HG03175 (cell line): Measurements from ENCODE around the gene ZNF22.
"Not testable (repeated sequence)": the region's sequence is repeated elsewhere in the genome, so short reads cannot be mapped to it uniquely, and the experiment has no call there.

Source experiments
- ATAC-seq: cut with Tn5 transposase; IDR thresholded peaks from one replicate; pipeline ENCODE4 v1.9.1; 2021; ENCODE audit warnings: mild to moderate bottlenecking, moderate library complexity; ENCODE audit not compliant: unreplicated experiment

Gene ZNF22

GRCh38 chr10:45006276-45007030, 5.7 kb downstream of the ZNF22 start:
- no peak for ATAC-seq

DNA sequence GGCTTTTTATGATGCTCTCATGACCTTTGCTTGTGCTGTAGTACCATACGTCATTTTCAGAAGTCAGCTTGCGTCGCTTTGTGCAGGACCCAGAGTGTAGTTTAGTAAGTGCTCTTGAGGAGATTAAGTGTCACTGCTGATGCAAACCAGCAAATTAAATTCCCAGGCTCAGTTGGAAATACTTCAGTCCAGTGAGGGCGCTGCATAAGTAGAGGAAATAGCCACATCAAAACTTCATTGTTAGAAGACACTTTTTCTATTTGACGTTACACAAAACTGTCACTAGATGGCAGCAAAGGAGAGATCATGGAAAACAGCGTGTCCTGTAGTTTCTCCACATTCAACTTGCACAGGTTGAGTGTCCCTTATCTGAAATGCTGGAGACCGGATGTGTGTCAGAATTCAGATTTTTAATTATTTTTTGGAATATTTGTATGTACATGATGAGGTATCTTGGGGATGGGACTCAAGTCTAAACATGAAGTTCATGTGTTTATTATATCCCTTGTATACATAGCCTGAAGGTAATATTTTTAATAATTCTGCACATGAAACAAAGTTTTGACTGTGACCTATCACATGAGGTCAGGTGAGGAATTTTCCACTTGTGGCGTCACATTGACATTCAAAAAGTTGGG, 7.9 kb downstream of the ZNF22 start:
- peak; percentile 84 for ATAC-seq

- ATAC-seq, result not testable (repeated sequence)
Measured at GRCh38 chr10:45014557-45014956, 13.8 kb downstream of the ZNF22 start.

DNA sequence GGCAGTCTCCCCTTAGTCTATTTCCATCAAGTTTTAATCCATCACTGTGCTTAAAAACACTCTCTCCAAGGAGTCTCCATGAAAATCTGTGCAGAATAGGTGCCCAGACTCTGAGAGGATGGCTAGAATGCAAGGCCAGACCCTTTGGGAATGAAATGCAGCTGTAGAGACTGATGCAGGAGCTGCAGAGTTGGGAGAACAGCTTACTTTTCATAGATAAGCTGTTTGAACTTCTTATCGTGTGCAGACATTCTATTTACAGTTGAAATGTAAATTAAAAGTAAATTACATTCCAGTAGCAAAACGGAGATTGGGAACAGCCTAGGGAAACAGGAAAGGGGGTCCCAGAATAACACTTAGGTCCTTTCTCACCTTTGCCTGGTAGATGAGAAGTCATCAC, 14.9 kb downstream of the ZNF22 start:
- no peak for ATAC-seq

- no peak for ATAC-seq
Measured at GRCh38 chr10:45023426-45023825, 22.7 kb downstream of the ZNF22 start.

GRCh38 chr10:45034301-45034700, 33.6 kb downstream of the ZNF22 start:
- no peak for ATAC-seq

DNA sequence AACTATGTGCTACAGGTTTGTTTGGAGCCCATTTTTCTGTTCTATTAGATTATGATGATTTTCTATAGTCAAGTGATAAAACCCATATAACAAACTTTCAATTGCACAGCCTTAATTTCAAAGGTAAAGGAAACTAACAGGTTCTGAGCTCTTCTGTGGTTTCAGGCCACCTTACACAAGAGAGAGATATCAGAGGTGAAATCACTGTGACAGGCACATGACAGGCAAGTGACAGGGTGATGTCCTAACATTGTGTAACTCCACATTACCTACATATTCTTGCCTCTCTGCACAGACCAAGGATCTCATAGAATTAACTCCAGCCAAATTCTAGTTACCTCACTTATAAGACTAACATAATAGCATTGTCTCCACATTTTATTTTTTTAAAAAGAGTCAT, 35.0 kb downstream of the ZNF22 start:
- ATAC-seq, result no peak

DNA sequence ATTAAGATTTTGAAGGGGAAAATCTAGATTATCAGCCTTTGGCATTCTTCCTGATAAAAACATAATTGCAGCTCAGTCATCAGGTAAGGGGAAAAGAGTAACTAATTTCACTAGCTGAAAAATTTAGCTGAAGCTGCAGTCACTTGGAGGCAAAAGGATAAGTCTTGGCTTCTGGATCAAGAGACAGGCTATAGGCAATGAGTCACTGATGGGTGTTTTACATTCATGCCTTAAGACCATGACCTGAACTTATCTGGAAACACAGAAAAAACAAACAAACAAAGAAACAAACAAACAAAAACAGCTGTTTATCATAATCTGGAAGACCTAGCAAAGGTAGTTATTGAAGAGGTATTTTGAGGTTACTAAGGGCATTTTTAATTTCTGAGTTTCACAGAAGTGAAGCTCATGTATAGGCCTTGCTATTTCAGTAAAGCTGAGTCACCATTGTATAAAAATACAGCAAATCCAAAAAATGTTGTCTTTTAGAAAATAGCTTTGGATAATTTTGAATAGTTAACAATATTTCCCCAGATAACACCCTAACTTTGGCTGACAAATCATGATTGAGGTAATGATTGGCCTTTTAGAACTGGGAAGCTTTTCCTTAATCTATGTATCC, 40.3 kb downstream of the ZNF22 start:
- ATAC-seq, result no peak

- no peak for ATAC-seq
Measured at GRCh38 chr10:45044290-45044689, 43.6 kb downstream of the ZNF22 start.

- ATAC-seq, result no peak
Measured at GRCh38 chr10:45050551-45051235, 50.0 kb downstream of the ZNF22 start.

DNA sequence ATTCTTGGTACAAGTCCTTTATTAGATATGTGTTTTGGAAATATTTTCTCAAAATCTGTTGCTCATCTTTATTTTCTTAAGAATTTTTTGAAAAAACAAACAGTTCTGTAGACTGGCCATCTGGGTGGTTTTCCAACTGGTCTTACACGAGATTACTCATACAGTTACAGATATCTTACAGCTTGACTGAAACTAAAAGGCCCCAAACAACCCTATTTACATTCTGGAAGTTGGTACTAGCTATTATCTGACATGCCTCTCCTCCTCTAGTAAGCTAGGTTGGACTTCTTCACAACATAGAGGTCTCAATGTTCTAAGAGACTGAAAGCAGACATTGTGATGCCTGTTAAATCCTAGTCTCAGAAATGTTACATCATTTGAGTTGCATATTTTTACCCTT, 52.0 kb downstream of the ZNF22 start:
- ATAC-seq, result no peak

DNA sequence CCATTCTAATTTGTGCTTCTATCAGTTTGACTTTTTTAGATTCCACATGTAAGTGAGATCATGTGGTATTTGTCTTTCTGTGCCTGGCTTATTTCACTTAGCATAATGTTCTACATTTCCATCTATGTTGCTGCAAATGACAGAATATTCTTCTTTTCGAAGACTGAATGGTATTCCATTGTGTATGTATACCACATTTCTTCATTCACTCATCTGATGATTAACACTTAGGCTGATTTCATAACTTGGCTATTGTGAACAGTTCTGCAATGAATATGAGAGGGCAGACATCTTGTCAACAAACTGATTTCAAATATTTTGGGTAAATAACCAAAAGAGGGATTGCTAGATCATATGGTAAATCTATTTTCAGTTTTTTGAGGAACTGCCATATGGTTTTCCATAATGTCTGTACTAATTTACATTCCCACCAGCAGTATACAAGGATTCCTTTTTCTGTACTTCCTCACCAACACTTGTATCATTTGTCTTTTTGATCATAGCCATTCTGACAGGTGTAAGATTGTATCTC, 52.9 kb downstream of the ZNF22 start:
- ATAC-seq, result no peak
